ELR (cell line): ENCODE data around the gene IWS1.

Source experiments
- DNase-seq: peaks from one replicate; pipeline ENCODE4 v3.0.0-alpha.2; 2015; ENCODE audit warnings: low read depth

The IWS1 gene

GRCh38 chr2:127490283-127490682 lies 36.0 kb downstream of the IWS1 start:
- no peak for DNase-seq

- DNase-seq = no peak
Measured at GRCh38 chr2:127486247-127487058, 39.8 kb downstream of the IWS1 start.

- DNase-seq = no peak
Measured at GRCh38 chr2:127485694-127486071, 40.6 kb downstream of the IWS1 start.

- no peak for DNase-seq
Measured at GRCh38 chr2:127485051-127485693, 41.1 kb downstream of the IWS1 start.

GRCh38 chr2:127482031-127482430 lies 44.3 kb downstream of the IWS1 start:
- DNase-seq = no peak

- peak; percentile 15 for DNase-seq
Measured at GRCh38 chr2:127479866-127480743, 46.2 kb downstream of the IWS1 start.

- DNase-seq = peak; percentile 74
Measured at GRCh38 chr2:127479219-127479825, 47.0 kb downstream of the IWS1 start.

- DNase-seq = no peak
Measured at GRCh38 chr2:127475788-127476187, 50.5 kb downstream of the IWS1 start.

- DNase-seq = no peak
Measured at GRCh38 chr2:127472268-127472667, 54.0 kb downstream of the IWS1 start.

GRCh38 chr2:127471286-127471988 lies 54.9 kb downstream of the IWS1 start:
- DNase-seq = no peak

GRCh38 chr2:127469974-127470373 lies 56.3 kb downstream of the IWS1 start:
- DNase-seq = no peak

- no peak for DNase-seq
Measured at GRCh38 chr2:127469051-127469450, 57.2 kb downstream of the IWS1 start.

- DNase-seq = no peak
Measured at GRCh38 chr2:127465258-127465657, 61.0 kb downstream of the IWS1 start.

GRCh38 chr2:127464470-127465257 lies 61.6 kb downstream of the IWS1 start:
- DNase-seq = no peak

GRCh38 chr2:127463155-127463991 lies 62.9 kb downstream of the IWS1 start:
- DNase-seq = no peak

GRCh38 chr2:127462461-127462860 lies 63.8 kb downstream of the IWS1 start:
- no peak for DNase-seq

- no peak for DNase-seq
Measured at GRCh38 chr2:127456960-127457359, 69.3 kb downstream of the IWS1 start.

GRCh38 chr2:127455566-127456493 lies 70.5 kb downstream of the IWS1 start:
- no peak for DNase-seq
